ENCODE measurements around the gene ACAD11. TPM values are rescaled to one million over a fixed set of nuclear protein-coding genes. Genes with fewer than 3 reads are reported as not detected.

The ACAD11 gene
- total RNA-seq, 4 donors from 2014 or later = 9.1 to 20.1 (median 16.0) TPM

DNA sequence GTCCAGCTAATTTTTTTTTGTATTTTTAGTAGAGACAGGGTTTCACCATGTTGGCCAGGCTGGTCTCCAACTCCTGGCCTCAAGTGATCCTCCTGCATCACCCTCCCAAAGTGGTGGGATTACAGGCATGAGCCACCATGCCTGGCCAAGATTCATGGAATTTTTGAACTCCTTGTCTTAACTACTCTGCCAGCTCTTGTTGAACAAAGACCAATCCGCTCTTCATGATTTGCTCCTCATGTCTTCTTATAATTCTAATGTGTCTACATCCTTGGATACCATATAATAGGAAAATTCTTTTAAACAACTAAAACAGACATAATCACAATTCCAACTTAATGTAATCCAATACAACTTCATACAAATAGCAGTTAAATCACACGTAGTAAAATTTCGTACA lies 21.8 kb upstream of the ACAD11 start:
- no peak overlapping the region for H3K4me3 ChIP-seq (ENCODE audit: low read depth, poor library complexity, severe bottlenecking)
- DNase-seq (ENCODE audit: low spot score in 2 of 2) = no peak
- intact Hi-C loops (cut with DNase I; ENCODE audit: low total_unique reads) = no loop called here
- WGBS, 2 donors = 92 to 96% methylated on average over 3 of the region's 3 CpGs
- no peak for TF ChIP-seq POLR2A (IDR thresholded peaks at IDR 0.05)
- TF ChIP-seq, protein P1, sequence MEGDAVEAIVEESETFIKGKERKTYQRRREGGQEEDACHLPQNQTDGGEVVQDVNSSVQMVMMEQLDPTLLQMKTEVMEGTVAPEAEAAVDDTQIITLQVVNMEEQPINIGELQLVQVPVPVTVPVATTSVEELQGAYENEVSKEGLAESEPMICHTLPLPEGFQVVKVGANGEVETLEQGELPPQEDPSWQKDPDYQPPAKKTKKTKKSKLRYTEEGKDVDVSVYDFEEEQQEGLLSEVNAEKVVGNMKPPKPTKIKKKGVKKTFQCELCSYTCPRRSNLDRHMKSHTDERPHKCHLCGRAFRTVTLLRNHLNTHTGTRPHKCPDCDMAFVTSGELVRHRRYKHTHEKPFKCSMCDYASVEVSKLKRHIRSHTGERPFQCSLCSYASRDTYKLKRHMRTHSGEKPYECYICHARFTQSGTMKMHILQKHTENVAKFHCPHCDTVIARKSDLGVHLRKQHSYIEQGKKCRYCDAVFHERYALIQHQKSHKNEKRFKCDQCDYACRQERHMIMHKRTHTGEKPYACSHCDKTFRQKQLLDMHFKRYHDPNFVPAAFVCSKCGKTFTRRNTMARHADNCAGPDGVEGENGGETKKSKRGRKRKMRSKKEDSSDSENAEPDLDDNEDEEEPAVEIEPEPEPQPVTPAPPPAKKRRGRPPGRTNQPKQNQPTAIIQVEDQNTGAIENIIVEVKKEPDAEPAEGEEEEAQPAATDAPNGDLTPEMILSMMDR (IDR thresholded peaks at IDR 0.05) = no peak

- no peak for TF ChIP-seq POLR2A (IDR thresholded peaks at IDR 0.05)
- TF ChIP-seq, protein P1 (IDR thresholded peaks at IDR 0.05) = no peak
- no peak for DNase-seq (ENCODE audit: low spot score in 2 of 2)
- 87 to 92% methylated on average over 5 of the region's 5 CpGs for WGBS, 2 donors
- H3K4me3 ChIP-seq (ENCODE audit: low read depth, poor library complexity, severe bottlenecking) = no peak overlapping the region
- intact Hi-C loops (cut with DNase I; ENCODE audit: low total_unique reads) = no loop called here
Measured at GRCh38 chr3:132679911-132680310, 20.3 kb upstream of the ACAD11 start.

DNA sequence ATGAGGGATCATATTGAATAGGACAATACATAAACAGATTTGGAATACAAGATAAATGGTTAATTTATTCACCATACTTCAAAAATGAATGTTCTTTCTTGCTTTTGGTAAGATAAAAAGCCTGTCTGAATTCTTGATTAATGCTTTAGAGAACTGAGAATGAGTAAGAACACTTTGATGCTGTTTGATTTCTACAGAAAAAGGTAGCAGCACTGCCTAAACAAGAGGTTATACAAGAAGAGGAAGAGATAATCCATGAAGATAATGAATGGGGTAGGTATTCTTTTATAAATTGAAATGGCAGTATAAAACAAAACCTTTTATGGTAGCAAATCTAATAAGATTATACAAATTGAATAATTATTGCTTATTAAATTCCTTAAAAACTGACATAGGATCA lies 15.8 kb upstream of the ACAD11 start:
- TF ChIP-seq, protein P1 (IDR thresholded peaks at IDR 0.05) = no peak
- TF ChIP-seq POLR2A (IDR thresholded peaks at IDR 0.05) = no peak
- no peak for DNase-seq (ENCODE audit: low spot score in 2 of 2)
- intact Hi-C loops (cut with DNase I; ENCODE audit: low total_unique reads) = no loop called here
- no peak overlapping the region for H3K4me3 ChIP-seq (ENCODE audit: low read depth, poor library complexity, severe bottlenecking)

DNA sequence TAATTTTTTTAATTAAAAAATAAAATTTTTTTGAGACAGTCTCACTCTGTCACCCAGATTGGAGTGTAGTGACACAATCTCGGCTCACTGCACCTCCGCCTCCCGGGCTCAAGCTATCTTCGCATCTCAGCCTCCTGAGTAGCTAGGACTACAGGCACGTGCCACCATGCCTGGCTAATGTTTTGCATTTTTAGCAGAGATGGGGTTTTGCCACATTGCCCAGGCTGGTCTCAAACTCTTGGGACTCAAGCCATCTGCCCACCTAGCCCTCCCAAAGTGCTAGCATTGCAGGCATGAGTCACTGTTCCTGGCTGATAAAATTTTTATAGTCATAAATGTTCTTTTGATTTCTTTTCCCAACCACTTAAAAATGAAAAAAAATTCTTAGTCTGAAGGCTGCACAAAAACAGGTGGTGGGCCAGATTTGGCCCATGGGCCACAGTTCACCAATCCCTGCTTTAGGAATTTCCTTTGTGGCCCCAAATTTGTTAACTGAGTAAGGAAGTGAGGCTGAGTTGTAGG lies 9.7 kb upstream of the ACAD11 start:
- TF ChIP-seq POLR2A (IDR thresholded peaks at IDR 0.05) = no peak
- TF ChIP-seq, protein P1 (IDR thresholded peaks at IDR 0.05) = no peak
- intact Hi-C loops (cut with DNase I; ENCODE audit: low total_unique reads) = no loop called here
- no peak for DNase-seq (ENCODE audit: low spot score in 2 of 2)
- no peak overlapping the region for H3K4me3 ChIP-seq (ENCODE audit: low read depth, poor library complexity, severe bottlenecking)
- WGBS, 2 donors = 66 to 84% methylated on average over 5 of the region's 5 CpGs

GRCh38 chr3:132665230-132665745 lies 5.7 kb upstream of the ACAD11 start:
- no peak overlapping the region for H3K4me3 ChIP-seq (ENCODE audit: low read depth, poor library complexity, severe bottlenecking)
- DNase-seq (ENCODE audit: low spot score in 2 of 2) = no peak
- TF ChIP-seq, protein P1 (IDR thresholded peaks at IDR 0.05) = no peak
- no peak for TF ChIP-seq POLR2A (IDR thresholded peaks at IDR 0.05)
- WGBS, 2 donors = 70 to 79% methylated on average over 3 of the region's 3 CpGs
- intact Hi-C loops (cut with DNase I; ENCODE audit: low total_unique reads) = no loop called here

DNA sequence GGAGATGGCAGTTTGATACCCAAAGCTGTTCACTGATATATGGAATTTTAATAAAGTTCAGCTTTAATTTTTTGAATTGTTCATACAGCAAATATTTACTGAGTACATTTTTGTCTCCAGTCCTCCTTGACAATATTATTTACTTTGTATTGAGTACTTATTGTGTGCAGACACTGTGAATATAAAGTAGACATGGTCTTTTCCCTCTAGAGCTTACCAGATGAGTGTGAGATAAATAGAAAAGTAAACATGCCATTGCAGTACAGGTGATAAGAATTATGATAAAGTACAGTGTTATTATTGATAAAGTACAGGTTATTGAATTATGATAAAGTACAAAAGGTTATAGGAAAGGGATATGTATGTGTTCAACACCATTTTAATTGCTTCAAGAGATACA lies 2.6 kb upstream of the ACAD11 start:
- no peak for TF ChIP-seq POLR2A (IDR thresholded peaks at IDR 0.05)
- TF ChIP-seq, protein P1 (IDR thresholded peaks at IDR 0.05) = no peak
- H3K4me3 ChIP-seq (ENCODE audit: low read depth, poor library complexity, severe bottlenecking) = no peak overlapping the region
- intact Hi-C loops (cut with DNase I; ENCODE audit: low total_unique reads) = no loop called here
- no peak for DNase-seq (ENCODE audit: low spot score in 2 of 2)

Data from lower leg skin (tissue), 4 donors.